Nephron (organoid): ENCODE results near the gene PARL.

Experiments used
- H3K27ac Mint-ChIP-seq, 3 experiments: 2 replicates each; pipeline ENCODE4 v1.8.0; 2020; ENCODE audit warnings: mixed read lengths in 3 of 3, mild to moderate bottlenecking in 2 of 3, moderate library complexity in 1 of 3
- H3K27me3 Mint-ChIP-seq: 2 replicates; pipeline ENCODE4 v1.8.0; 2021; ENCODE audit warnings: low read depth, mild to moderate bottlenecking, moderate library complexity, mixed read lengths
- H3K36me3 Mint-ChIP-seq: 2 replicates; pipeline ENCODE4 v1.8.0; 2020; ENCODE audit warnings: low read depth, mixed read lengths
- H3K4me1 Mint-ChIP-seq: 2 replicates; pipeline ENCODE4 v1.8.0; 2020; ENCODE audit warnings: mixed read lengths
- H3K4me3 Mint-ChIP-seq, 3 experiments: 2 replicates each; pipeline ENCODE4 v1.8.0; 2020; ENCODE audit warnings: mild to moderate bottlenecking in 3 of 3, mixed read lengths in 3 of 3, moderate library complexity in 2 of 3
- H3K9me3 Mint-ChIP-seq: 2 replicates; pipeline ENCODE4 v1.8.0; 2020; ENCODE audit warnings: mixed read lengths
- TF ChIP-seq, protein P1 (sequence below), 3 experiments: fragments of 200-600 bp; sonication (generic); IDR thresholded peaks; one replicate each; pipeline ENCODE4 v1.5.0; 2021; ENCODE audit warnings: antibody characterized with exemption in 3 of 3; ENCODE audit not compliant: unreplicated experiment in 3 of 3

PARL gene

DNA sequence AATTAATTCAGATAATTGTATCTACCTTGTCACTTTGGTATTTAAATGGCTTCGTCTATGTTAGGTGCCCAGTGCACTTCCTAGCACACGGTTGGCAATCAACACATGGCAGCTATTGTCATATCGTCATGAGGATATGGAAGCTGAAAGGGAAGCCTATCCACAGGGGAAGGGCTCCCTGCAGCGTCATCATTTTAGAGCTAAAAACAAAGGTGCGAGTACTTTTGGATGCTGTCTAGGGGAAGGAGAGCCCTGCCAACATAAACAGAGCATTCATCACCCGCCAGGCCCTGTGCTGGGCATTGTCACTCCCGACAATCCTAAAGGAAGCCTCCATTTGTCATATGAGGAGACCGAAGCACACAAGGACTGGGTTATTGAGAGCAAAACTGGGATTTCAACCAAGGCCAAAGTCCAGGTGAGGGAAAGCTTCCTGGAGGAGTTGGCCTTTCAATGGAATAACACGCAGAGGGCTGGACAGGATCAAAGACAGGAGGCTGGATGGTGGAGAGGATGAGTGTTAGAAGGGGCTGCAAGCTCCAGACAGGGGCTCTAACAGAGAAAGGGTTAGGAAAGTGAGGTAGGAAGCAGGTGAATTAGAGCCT is 8.0 kb upstream of the PARL start:
- H3K27me3 Mint-ChIP-seq: peaks cover 38% of the 10 kb centered on the region
- no peak overlapping the region for H3K4me3 Mint-ChIP-seq
- H3K9me3 Mint-ChIP-seq: no peaks in the 10 kb centered on the region
- H3K36me3 Mint-ChIP-seq: no peaks in the 10 kb centered on the region
- no peaks in the 10 kb centered on the region for H3K4me1 Mint-ChIP-seq
- H3K27ac Mint-ChIP-seq: no peak overlapping the region
- TF ChIP-seq, protein P1, sequence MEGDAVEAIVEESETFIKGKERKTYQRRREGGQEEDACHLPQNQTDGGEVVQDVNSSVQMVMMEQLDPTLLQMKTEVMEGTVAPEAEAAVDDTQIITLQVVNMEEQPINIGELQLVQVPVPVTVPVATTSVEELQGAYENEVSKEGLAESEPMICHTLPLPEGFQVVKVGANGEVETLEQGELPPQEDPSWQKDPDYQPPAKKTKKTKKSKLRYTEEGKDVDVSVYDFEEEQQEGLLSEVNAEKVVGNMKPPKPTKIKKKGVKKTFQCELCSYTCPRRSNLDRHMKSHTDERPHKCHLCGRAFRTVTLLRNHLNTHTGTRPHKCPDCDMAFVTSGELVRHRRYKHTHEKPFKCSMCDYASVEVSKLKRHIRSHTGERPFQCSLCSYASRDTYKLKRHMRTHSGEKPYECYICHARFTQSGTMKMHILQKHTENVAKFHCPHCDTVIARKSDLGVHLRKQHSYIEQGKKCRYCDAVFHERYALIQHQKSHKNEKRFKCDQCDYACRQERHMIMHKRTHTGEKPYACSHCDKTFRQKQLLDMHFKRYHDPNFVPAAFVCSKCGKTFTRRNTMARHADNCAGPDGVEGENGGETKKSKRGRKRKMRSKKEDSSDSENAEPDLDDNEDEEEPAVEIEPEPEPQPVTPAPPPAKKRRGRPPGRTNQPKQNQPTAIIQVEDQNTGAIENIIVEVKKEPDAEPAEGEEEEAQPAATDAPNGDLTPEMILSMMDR (IDR thresholded peaks at IDR 0.05; ENCODE audit: unreplicated experiment in 3 of 3): no peak

DNA sequence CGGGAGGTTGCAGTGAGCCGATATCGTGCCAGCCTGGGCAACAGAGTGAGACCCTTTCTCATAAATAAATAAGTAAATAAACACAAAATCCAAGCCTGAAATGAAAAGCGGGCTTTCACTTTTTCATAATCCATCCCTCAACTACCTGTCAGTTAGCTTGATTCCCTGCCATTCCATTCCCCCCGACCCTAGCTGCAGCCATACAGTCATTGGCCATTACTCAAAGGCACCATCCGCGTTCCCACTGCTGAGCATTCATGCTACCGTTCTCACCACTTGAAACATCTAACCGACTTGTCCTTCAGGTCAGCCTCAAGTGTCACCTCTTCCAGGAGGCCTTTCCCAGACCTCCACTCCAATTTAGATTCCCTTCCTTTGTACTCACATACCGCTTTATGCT is 1.1 kb upstream of the PARL start:
- H3K36me3 Mint-ChIP-seq: no peaks in the 10 kb centered on the region
- TF ChIP-seq, protein P1 (IDR thresholded peaks at IDR 0.05; ENCODE audit: unreplicated experiment in 3 of 3): no peak
- H3K27me3 Mint-ChIP-seq: peaks cover 18% of the 10 kb centered on the region
- peak overlapping the region; percentile 19 to 83 (median 59) for H3K27ac Mint-ChIP-seq
- peaks cover 33% of the 10 kb centered on the region for H3K4me1 Mint-ChIP-seq
- H3K4me3 Mint-ChIP-seq: peak overlapping the region; percentile 75 to 87 (median 78)
- H3K9me3 Mint-ChIP-seq: no peaks in the 10 kb centered on the region

DNA sequence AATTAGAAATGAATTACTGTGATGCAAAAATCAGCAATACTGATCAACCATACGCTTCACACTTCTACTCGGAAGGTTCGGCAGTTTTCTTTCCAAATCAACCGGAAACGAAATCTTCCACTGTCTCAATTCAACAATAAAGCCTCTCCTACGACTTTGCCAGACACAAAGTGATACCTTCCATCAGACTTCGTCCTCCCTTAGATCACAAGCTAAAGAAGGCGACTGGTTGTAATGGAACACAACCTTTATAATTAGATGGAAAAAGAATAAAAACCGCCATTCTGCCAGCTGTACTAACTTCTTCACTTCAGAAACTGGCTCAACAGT is 618 bp downstream of the PARL start:
- TF ChIP-seq, protein P1 (IDR thresholded peaks at IDR 0.05; ENCODE audit: unreplicated experiment in 3 of 3): no peak
- peaks cover 1% of the 10 kb centered on the region for H3K36me3 Mint-ChIP-seq
- peak overlapping the region; percentile 97 to 100 (median 98) for H3K4me3 Mint-ChIP-seq
- H3K27me3 Mint-ChIP-seq: peaks cover 10% of the 10 kb centered on the region
- peak overlapping the region; percentile 89 to 91 (median 90) for H3K27ac Mint-ChIP-seq
- peaks cover 33% of the 10 kb centered on the region for H3K4me1 Mint-ChIP-seq
- H3K9me3 Mint-ChIP-seq: no peaks in the 10 kb centered on the region

DNA sequence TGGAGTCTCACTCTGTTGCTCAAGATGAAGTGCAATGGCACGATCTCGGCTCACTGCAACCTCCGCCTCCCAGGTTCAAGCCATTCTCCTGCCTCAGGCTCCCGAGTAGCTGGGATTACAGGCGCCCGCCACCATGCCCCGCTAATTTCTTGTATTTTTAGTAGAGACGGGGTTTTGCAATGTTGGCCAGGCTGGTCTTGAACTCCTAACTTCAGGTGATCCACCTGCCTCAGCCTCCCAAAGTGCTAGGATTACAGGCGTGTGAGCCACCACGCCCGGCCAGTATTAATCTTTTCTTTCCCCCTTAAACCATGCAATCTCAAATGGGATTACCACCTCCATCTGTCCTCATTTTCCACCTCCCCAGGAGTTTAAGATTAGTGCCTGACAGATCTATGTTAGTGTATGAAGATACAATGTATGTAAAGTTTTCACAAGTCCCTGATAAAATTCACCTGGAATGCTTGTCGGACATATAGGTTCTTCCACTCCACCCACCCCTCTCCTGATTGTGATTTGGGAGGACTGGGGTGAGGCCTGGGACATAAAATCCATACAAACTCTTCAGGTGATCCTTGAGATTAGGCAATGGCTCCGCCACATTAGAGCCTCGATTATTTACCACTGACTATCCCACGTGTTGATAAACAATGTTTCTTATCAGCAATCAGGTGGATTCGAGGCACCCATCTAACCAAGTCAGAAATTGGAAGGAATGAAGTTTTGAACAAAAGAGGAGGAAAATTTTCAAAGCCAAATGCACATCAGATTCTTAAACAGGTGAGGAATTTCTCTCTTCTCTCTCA is 1.2 kb downstream of the PARL start:
- TF ChIP-seq, protein P1 (IDR thresholded peaks at IDR 0.05; ENCODE audit: unreplicated experiment in 3 of 3): no peak
- Mint-ChIP-seq H3K27ac (peak overlapping the region; percentile 89 to 91 (median 90)), H3K27me3 (peaks cover 10% of the 10 kb centered on the region), H3K36me3 (peaks cover 3% of the 10 kb centered on the region), H3K4me3 (peak overlapping the region; percentile 97 to 100 (median 98)), H3K4me1 (peaks cover 33% of the 10 kb centered on the region), H3K9me3 (no peaks in the 10 kb centered on the region)

DNA sequence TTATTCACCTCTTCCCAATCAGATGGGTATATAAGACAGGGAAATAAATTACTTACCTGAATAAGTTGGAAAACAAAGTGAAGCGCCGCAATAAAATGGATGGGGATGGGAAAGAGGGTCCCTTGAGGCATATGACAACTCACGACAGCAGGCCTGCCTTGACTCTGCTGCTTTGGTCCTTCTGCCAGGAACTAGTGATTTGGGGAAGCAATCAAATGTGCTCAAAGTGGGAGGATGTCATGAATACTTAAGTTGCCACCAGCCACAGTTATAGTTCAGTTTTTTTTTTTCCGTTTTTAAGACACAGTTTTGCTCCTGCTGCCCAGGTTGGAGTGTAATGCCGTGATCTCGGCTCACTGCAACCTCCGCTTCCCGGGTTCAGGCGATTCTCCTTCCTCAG is 4.6 kb downstream of the PARL start:
- H3K27me3 Mint-ChIP-seq: no peaks in the 10 kb centered on the region
- H3K36me3 Mint-ChIP-seq: peaks cover 15% of the 10 kb centered on the region

More for the DNA sequence above, 4.6 kb downstream of the PARL start:
- Mint-ChIP-seq H3K4me3 (no peak overlapping the region), H3K4me1 (peaks cover 29% of the 10 kb centered on the region), H3K27ac (no peak overlapping the region), H3K9me3 (no peaks in the 10 kb centered on the region)
- TF ChIP-seq, protein P1 (IDR thresholded peaks at IDR 0.05; ENCODE audit: unreplicated experiment in 3 of 3): no peak
